Central memory CD4-positive, alpha-beta T cell (primary cell): ENCODE results near the gene MMP25.
"Not testable (repeated sequence)": the region's sequence is repeated elsewhere in the genome, so short reads cannot be mapped to it uniquely, and the experiment has no call there.

Source experiments
- DNase-seq: peaks from one replicate; pipeline ENCODE4 v3.0.0; 2022

MMP25 gene

DNA sequence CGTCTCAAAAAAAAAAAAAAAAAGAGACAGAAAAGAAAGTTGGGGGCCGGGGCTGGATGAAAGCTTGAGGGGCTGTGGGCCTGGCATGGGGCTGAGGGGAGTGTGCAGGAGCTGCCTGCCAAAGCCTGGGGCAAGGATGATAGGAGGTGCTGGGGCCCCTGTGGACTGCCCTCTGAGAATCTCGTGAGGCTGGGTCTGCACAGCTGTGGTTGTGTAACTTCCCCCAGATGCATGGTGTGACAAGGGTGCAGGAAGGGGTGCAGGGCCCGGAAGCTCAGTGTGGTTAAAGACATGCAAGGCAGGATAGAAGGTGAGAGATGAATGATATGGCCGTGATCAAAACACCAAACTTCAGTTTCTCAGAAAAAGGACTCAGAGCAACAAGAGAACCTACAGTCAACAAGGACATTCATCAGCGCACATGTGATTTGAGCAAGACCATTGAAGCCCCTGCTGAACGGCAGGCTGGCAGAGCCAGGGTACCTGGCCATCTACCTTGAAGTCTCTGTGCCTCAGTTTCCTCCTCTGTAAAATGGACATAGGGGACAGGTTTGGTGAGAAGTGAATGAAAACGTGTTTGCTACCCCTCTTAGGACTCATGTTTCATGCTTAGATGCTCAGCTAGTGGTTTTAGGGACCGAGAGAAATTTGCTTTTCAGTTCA is 28.6 kb downstream of the MMP25 start:
- peak; percentile 93 for DNase-seq

DNA sequence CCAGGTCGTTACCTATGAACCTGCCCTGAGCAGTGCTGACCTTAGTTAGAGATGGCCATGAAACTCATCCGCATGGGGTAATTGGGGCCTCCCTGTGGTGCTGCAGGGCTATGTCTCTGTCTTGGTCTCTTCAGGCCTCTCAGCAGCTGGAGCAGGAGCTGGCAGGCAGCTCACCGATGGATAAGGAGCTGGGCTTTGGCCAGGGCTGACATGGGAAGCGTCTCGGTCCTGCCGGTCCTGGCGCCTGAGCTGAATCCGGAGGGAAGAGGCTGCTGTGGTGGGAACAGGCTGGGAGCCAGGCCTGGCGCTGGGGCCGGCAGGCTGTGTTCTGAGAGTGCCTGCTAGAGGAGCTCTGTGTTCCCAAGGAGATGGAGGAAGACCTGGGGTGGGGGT is 29.2 kb downstream of the MMP25 start:
- no peak for DNase-seq

DNA sequence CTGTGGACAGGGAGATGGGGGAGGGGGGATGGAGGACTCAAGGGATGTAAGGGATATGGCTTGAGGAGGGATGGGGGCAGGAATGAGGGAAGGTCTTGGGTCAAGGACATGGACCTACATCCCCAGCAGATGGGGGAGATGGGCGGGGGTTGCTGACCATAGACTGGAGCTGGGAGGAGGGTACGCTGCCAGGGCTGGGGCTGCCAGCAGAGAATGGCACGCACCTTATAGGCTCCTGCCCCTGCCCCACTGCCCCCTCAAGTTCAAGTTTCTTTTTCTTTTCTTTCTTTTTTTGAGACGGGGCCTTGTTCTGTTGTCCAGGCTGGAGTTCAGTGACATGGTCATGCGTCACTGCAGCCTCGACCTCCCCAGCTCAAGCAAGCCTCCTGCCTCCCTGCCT is 29.6 kb downstream of the MMP25 start:
- DNase-seq: not testable (repeated sequence)

DNA sequence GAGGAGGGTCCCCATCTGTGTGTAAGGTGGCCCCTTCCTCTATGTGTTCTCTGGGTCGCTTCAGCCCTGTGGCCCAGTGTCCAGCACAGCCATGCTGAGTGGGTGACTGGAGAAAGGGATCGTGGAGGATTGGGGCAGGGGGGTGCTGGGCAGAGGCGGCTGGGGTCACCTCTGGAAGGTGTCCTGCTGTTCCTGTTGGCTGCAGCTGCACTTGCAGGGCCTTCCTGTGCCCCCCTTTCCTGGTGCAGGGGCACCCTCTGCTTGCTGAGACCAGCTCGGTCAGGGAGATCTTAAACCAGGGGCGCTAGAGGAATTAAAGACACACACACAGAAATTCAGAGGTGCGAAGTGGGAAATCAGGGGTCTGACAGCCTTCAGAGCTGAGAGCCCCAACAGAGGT is 30.2 kb downstream of the MMP25 start:
- DNase-seq: no peak

DNA sequence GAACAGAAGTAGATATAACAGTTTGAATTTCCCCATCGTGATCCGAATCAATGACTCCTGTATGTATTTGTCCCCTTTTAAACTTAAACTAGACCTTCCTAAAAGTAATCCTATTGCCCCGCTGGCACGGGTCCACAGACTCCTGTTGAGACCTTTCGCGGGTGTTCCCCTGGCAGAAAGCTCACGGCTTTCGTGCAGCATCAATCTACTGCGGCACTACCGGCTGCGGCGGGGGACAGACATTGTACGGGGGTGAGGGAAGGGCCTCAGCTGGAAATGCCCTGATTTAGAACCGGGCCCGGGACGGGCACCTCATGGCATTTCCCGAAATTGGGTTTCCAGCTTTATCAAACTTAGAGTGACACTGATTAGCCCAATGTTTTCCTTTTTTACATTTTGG is 33.7 kb downstream of the MMP25 start:
- no peak for DNase-seq

DNA sequence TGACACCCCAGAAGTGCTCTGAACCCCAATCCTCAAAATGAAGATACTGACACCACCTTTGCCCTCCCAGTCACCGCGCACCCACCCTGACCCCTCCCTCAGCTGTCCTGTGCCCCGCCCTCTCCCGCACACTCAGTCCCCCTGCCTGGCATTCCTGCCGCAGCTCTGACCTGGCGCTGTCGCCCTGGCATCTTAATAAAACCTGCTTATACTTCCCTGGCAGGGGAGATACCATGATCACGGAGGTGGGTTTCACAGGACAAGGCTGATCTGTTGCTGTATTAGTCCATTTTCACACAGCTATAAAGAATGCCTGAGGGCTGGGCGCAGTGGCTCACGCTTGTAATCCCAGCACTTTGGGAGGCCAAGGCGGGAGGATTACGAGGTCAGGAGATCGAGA is 35.6 kb downstream of the MMP25 start:
- not testable (repeated sequence) for DNase-seq

DNA sequence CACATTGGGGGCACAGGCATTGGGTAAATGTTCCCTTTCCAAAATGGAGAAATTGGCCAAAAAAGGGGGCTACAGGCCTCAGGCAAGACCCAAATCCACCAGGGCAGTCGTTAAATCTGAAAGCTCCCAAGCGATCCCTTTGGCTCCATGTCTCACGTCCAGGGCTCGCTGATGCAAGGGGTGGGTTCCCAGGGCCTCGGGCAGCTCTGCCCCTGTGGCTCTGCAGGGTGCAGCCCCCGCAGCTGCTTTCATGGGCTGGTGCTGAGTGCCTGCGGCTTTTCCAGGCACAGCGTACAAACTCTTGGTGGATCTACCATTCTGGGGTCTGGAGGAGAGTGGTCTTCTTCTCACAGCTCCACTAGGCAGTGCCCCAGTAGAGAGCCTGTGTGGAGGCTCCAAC is 37.0 kb downstream of the MMP25 start:
- not testable (repeated sequence) for DNase-seq

DNA sequence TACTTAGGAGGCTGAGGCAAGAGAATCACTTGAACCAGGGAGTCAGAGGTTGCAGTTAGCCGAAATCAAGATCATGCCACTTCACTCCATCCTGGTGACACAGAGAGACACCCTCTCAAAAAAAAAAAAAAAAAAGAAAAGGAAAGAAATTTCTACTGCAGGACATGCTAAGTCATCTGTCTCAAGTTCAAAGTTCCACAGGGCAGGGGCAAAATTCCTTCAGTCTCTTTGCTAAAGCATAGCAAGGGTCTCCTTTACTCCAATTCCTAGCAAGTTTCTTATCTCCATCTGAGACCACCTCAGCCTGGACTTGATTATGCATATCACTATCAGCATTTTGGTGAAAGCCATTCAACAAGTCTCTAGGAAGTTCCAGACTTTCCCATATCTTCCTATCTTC is 38.1 kb downstream of the MMP25 start:
- no peak for DNase-seq

DNA sequence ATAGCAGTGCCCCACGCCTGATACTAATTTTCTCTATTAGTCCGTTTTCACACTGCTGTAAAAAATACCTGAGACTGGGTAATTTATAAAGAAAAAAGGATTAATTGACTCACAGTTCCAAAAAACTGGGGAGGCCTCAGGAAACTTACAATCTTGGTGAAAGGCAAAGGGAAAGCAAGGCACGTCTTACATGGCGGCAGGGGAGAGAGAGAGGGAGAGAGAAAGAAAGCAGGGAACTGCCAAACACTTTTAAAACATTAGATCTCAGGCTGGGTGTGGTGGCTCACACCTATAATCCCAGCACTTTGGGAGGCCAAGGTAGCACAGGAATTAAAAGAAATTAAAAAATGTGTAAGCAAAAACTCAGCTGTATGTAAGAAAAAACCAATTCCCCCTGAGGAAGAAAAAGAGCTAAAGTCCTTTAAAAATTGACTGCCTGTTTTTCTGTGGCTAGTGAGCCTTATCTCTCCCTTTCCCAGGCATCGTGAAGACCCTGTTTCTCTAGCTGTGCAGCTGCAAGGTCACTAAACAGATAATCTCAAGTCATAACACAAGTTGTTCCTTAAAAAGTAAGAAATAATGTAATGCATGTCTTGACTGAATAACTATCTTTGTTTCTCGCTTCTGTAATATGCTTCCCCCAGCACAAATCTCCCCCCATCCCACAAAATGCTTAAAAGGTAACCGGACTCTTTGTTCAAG is 38.8 kb downstream of the MMP25 start:
- DNase-seq: no peak

DNA sequence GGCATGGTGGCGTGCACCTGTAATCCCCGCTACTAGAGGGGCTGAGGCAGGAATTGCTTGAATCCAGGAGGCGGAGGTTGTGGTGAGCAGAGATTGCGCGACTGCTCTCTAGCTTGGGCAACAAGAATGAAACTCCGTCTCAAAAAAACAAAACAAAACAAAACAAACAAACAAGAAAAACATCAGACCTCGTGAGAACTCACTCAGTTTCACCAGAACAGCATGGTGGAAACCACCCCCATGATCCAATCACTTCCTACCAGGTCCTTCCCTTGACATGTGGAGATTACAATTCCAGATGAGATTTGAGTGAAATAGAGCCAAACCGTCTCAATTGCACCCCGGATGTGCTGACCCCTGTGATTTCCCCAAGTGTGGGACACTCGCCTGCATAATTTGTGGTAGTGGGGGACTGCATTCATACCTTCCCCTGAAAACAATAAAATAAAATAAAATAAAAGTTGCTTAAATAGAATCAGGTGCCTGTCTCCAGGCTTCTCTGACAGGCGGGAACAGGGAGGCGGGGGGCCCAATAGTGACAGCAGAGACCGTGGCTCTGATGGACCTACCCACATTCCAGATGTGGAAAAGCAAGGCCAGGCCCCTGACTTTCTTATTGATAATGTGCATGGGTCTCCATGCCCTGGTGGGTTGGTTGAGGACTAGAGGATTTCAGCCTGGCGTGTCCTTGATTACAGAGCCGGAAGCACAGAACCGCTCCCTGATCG is 39.7 kb downstream of the MMP25 start:
- no peak for DNase-seq

DNA sequence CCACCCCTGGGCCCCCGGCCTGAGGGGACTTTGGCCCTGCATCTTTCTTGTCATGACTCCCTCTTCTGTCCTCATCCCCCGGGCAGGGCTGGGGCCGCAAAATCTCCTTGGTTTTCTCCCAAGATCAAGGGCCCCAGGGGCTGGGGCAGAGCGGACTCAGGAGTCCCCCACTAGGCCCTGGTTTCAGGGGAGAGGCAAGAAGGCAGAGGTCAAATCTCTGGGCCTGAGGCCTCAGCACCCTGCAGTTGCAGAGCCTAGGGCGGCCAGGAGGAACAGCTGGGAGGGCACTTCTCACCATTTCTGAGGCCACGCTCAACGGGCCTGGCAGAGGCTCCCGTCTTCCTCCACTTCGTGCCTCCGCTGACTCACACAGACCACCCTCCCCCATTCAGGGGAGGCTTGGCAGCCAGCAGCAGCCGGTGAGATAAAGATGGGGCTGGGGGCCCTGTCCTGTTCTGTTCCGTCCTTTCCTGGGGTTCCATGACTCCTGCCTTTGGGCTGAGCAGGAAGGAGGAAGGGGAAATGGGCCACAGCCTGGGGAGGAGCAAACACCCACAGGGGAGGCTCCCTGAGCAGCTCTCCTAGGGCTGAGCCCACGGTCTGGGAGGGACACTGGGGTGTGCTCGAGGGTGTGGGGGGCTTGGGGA is 40.4 kb downstream of the MMP25 start:
- no peak for DNase-seq

DNA sequence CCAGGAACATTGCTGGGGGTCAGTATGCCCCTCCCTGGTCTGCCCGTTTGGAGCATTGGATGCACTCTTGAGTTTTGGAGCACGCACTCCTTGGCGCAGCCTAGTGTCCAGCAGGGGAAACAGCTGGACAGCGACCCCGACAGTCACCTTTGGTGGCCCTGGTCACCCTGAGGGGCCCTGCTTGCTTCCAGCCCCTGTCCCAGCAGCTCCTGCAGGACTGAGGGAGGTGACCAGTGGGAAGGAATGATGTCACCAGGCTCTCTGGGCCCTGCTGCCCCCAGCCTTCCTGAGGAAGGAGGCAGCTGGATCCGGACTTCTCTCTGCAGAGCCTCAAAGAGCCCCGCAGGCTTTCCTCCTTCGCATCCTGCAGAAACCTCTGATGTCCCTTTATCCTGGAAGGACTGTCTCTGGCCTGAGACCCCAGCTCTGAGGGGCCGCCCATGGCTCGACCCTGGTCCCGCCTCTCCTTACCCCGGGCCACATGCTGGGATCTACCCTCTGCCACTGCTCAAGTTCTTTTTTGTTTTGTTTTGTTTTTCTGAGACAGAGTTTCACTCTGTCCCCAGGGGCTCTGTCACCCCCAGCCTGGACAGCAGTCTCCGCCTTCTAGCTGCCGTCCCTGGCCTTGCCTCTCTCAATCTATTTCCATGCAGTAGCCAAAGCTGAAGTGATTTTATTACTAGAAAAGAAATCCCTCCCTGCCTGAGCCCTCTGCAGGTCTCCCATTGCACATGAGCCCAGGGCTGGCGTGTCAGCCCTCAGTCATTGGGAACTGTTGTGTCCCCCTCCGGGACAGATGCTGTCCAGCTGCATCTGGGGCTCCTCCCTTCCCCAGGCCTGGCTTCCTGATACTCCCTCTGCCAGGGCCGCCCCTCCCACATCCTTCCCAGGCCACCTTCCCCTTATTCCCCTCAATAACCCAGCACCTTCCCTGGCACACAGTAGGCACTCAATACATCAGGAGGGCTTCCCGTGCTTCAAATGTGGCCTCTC is 41.2 kb downstream of the MMP25 start:
- DNase-seq: no peak

DNA sequence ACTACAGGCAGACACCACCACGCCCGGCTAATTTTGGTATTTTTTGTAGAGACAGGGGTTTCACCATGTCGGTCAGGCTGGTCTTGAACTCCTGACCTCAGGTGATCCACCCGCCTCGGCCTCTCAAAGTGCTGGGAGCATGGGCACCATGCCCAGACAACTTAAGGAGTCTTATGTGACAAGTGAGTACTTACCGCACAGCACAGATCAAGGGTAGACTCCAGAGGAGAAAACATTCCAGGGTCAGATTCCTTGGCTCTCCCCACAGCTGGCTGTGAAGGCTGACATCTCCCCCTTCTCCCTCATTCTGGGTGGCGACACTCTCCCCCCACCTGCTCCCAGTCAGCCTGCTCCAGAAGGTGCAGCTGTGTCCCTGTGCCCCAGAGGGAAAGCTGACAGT is 42.1 kb downstream of the MMP25 start:
- no peak for DNase-seq

DNA sequence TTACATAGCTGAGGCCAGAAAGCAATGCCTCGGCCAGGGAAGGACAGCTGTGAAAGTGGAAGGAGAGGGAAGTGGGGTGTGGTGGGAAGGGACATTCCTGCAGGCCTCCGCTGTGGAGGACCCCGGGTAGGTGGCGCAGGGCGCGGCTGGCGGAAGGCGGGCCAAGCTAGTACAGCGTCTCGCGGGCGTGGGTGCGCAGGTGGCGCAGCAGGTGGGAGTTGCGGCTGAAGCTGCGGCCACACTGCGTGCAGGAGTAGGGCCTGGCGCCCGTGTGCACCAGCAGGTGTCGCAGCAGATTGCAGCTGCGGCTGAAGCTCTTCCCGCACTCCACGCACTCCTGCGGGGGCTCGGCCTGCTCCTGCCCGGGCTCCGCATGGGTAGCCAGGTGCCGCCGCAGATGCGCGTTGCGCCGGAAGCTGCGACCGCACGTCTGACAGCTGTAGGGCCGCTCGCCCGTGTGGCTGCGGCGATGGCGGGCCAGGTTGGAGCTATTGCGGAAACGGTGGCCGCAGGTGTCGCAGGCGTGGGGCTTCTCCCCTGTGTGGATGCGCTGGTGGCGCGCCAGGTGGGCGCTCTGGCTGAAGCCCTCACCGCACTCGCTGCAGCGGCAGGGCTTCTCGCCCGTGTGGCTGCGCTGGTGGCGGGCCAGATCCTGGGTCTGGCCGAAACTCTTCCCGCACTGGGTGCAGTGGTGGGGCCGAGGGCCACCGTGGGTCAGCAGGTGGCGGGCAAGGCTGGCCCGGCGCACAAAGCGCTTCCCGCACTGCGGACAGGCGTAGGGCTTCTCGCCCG is 42.8 kb downstream of the MMP25 start:
- no peak for DNase-seq

DNA sequence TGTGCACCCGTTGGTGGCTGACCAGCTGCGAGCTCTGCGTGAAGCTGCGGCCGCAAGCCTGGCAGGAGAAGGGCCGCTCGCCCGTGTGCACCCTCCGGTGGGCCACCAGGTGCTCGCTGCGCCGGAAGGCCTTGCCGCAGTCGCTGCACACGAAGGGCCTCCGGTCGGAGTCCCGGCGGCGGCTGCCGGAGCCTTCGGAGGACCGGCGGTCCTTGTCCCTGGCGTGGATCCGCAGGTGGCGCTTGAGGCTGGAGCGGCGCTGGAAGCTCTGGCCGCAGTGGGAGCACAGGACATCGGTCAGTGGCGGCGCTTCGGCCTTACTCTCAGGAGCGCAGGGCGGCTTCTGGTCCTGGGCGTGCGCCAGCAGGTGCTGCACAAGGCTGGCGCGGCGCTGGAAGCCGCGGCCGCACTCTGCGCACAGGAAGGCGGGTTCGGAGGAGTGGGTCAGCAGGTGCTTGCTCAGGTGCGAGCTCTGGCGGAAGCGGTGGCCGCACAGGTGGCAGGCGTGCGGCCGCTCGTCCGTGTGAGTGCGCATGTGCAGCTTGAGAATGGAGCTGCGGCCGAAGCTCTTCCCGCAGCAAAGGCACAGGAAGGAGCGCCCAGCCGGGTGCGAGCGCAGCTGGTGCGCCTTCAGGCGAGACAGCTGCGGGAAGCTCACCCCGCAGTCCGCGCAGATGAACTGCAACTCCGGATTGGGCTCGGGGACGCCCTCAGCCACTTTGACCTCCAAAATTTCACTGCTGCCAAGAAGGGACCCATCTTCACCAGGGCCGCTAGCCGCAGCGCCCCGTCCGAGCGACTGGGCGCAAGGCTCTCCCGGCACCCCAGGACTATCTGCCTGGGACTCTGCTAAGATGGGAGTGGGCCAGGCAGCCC is 43.6 kb downstream of the MMP25 start:
- DNase-seq: no peak

DNA sequence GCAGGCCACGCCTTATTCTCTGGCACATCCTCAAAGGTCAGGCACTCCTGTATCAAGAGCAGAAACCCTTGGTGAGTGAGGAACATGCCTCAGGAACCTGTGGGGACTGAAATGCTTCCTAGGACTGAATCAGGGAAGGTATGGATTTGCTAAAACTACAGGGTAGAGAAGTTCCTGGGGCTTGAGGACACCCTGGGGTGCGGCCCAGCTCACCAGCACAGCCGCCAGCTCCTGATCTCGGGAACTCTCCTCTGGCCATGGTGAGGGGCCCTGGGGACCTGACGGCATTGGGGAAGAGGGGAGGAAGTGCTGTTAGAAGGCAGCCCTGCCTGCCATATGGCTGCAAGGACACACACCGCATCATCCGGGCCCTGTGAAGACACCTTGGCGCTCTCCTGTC is 45.2 kb downstream of the MMP25 start:
- no peak for DNase-seq

DNA sequence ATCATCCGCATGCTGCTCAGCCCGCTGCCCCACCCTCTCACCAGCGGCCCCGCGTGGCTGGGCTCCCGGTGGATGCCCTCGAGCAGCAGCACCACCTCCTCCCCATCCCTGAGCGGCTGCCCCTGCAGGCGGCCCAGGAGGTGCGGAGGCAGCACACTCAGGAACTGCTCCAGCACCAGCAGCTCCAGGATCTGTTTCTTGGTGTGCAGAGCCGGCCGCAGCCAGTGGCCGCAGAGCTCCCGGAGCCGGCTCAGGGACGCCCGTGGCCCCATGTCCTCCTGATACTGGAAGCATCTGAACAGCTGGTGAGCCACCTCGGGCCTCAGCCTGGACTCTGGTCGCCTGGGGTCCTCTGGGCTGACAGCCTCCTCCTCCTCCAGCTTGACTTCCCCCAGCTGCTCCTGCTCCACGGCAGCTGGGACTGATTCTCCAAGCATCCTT is 46.2 kb downstream of the MMP25 start:
- DNase-seq: no peak

DNA sequence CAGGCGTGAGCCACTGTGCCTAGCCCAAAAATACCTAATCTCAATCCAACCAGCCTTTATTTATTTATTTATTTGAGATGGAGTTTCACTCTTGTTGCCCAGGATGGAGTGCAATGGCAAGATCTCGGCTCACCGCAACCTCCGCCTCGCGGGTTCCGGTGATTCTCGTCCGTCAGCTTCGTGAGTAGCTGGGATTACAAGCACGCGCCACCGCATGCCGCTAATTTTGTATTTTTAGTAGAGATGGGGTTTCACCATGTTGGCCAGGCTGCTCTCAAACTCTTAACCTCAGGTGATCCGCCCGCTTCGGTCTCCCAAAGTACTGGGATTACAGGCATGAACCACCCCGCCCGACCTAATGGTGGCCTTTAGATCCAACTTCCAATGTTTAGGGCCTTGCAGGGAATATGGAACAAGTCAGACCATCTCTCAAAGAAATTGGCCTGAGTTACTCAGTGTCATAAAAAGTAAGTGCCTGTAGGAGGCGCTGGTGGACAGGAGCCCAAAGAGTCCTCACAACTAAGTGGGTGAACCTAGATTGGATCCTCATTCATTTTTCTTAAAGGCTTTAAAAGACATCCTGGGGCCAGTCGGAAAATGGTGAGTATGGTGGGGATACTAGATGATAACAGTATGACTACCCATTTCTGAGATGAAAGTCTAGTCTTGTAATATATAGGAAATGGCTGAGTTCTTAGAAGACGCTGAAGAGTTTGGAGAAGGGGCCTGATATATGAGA is 48.1 kb downstream of the MMP25 start:
- DNase-seq: peak; percentile 61

DNA sequence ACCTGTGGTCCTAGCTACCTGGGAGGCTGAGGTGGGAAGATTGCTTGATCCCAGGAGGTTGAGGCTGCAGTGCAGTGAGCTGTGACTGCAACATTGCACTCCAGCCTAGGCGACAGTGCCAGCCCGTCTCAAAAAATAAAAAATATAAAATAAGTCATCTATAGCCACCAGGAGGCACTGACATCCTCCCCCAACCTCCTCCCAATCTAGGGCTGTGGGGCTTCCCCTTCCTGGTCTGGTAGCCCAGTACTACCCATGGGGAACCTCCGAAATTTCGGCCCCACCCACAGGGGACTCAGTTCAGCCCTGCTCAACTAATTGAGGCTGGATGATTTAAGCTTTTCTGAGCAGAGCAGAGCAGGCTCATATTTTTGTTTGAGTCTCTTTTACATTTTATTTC is 49.5 kb downstream of the MMP25 start:
- peak; percentile 54 for DNase-seq

DNA sequence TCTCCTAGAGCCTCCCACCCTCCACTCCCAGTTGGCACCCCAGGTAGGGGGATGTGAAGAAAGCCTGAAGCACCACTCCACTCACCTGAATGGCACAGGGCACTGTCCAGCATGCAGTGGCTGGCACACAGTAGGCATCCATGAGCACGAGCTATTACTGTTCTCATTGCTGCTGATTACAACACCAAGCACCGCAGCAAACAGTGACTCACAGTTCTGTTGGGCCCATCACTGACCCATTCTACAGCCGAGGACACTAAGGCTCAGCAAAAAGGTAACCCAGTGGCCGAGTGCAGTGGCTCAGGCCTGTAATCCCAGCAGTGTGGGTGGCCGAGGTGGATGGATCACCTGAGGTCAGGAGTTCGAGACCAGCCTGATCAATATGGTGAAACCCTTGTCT is 50.0 kb downstream of the MMP25 start:
- DNase-seq: no peak
